Breast epithelium (tissue), 4 donors: ENCODE measurements around the gene PIGT. TPM values are rescaled to one million over a fixed set of nuclear protein-coding genes. Genes with fewer than 3 reads are reported as not detected.

Experiments used
- DNase-seq, 2 donors: peaks; one replicate each; pipeline ENCODE4 v3.0.0-alpha.2; 2019; ENCODE audit warnings: low spot score in 2 of 2
- H3K27ac ChIP-seq, 2 donors: fragments of 200-600 bp; sonication (generic) in 1 of 2; one replicate each; pipeline ENCODE4 v1.5.1; 2016 to 2019; ENCODE audit warnings: mild to moderate bottlenecking in 1 of 2
- H3K27me3 ChIP-seq, 2 donors: fragments of 200-600 bp; sonication (generic) in 1 of 2; one replicate each; pipeline versions ENCODE4 v1.5.1 to v1.6.0; 2017 to 2019; ENCODE audit warnings: control low read depth in 1 of 2, mild to moderate bottlenecking in 1 of 2
- H3K36me3 ChIP-seq: fragments of 200-600 bp; one replicate; pipeline ENCODE4 v1.5.1; 2019
- H3K4me1 ChIP-seq, 2 donors: fragments of 200-600 bp; sonication (generic); one replicate each; pipeline ENCODE4 v1.5.1; 2016 to 2019; ENCODE audit warnings: control low read depth in 1 of 2
- H3K4me3 ChIP-seq, 3 donors: fragments of 200-600 bp; sonication (generic); 1 replicate in 2 of 3; 2 replicates in 1 of 3; pipeline ENCODE4 v1.5.1; 2016 to 2019; ENCODE audit warnings: mild to moderate bottlenecking in 3 of 3, moderate library complexity in 2 of 3
- H3K9me3 ChIP-seq, 2 donors: fragments of 200-600 bp; sonication (generic) in 1 of 2; one replicate each; pipeline ENCODE4 v1.5.1; 2016 to 2019; ENCODE audit warnings: control low read depth in 1 of 2
- CTCF ChIP-seq, 3 donors: fragments of 450-650 bp; IDR thresholded peaks; one replicate each; pipeline ENCODE4 v1.5.1; 2016 to 2017; ENCODE audit warnings: antibody characterized with exemption in 3 of 3, mild to moderate bottlenecking in 3 of 3, moderate library complexity in 3 of 3
- POLR2A ChIP-seq: fragments of 450-650 bp; IDR thresholded peaks from one replicate; pipeline ENCODE4 v1.6.1; 2016; ENCODE audit warnings: antibody characterized with exemption, mild to moderate bottlenecking, moderate library complexity
- POLR2AphosphoS5 ChIP-seq, 3 donors: sonication (generic); formaldehyde crosslinking; IDR thresholded peaks; one replicate each; pipeline ENCODE4 v1.6.1; 2017; ENCODE audit warnings: antibody characterized with exemption in 3 of 3
- intact Hi-C: fragments of 100-400 bp; cut with DNase I; formaldehyde crosslinking; loops from one replicate; pipeline ENCODE4 v1.15.1; 2023; ENCODE audit warnings: low total_unique reads
- total RNA-seq, 3 donors: library from RNA; depleted of rRNA; stranded (reverse); fragments of >200 nt; gene quantifications; one replicate each; pipeline ENCODE4 v1.1.0, GENCODE V29; 2016

Gene PIGT
- total RNA-seq, 3 donors from 2014 or later: 74.1 to 103 (median 76.7) TPM

GRCh38 chr20:45419188-45420091 lies 3.5 kb downstream of the PIGT start:
- H3K27me3 ChIP-seq: no peaks in the 10 kb centered on the region
- DNase-seq: peak; percentile 79 to 85
- no peaks in the 10 kb centered on the region for H3K36me3 ChIP-seq
- peak overlapping the region; percentile 88 to 96 for H3K27ac ChIP-seq
- intact Hi-C loops: loop anchor here (5.0 to 10.0 kb wide), 2 partner anchors 45 to 697 kb away; partner anchors contain the start of gene TP53TG5
- H3K4me1 ChIP-seq: peaks cover 5 to 13% of the 10 kb centered on the region in 2 donors
- no peaks in the 10 kb centered on the region for H3K9me3 ChIP-seq
- peak overlapping the region in 1 of 3 donors; percentile 6 for H3K4me3 ChIP-seq
- peak; percentile 64 to 83 (median 70) for TF ChIP-seq POLR2AphosphoS5 (IDR thresholded peaks at IDR 0.05)
- TF ChIP-seq POLR2A: peak; percentile 30
- no peak for TF ChIP-seq CTCF (IDR thresholded peaks at IDR 0.05)

GRCh38 chr20:45420125-45420524 lies 4.2 kb downstream of the PIGT start:
- intact Hi-C loops: loop anchor here (10.0 kb wide), 1 partner anchor 45 kb away; the partner anchor contains the start of gene TP53TG5
- TF ChIP-seq POLR2AphosphoS5 (IDR thresholded peaks at IDR 0.05) (no peak), CTCF (IDR thresholded peaks at IDR 0.05) (no peak), POLR2A (no peak)
- DNase-seq: no peak
- H3K27me3 ChIP-seq: no peaks in the 10 kb centered on the region
- no peaks in the 10 kb centered on the region for H3K36me3 ChIP-seq
- peak overlapping the region in 1 of 3 donors; percentile 6 for H3K4me3 ChIP-seq
- H3K9me3 ChIP-seq: no peaks in the 10 kb centered on the region
- peaks cover 5 to 13% of the 10 kb centered on the region in 2 donors for H3K4me1 ChIP-seq
- H3K27ac ChIP-seq: peak overlapping the region; percentile 88 to 96

- intact Hi-C loops: loop anchor here (10.0 kb wide), 1 partner anchor 49 kb away; the partner anchor contains the start of gene TP53TG5
- no peak for DNase-seq
- no peak overlapping the region for H3K27ac ChIP-seq
- H3K4me3 ChIP-seq: no peak overlapping the region
- no peak for TF ChIP-seq CTCF (IDR thresholded peaks at IDR 0.05)
- no peak for TF ChIP-seq POLR2AphosphoS5 (IDR thresholded peaks at IDR 0.05)
- TF ChIP-seq POLR2A: no peak
- no peaks in the 10 kb centered on the region for H3K9me3 ChIP-seq
- no peaks in the 10 kb centered on the region for H3K27me3 ChIP-seq
- H3K36me3 ChIP-seq: no peaks in the 10 kb centered on the region
- H3K4me1 ChIP-seq: peaks cover 0 to 5% of the 10 kb centered on the region in 2 donors
These were observed 7.8 kb downstream of the PIGT start for GRCh38 chr20:45423700-45424099.

GRCh38 chr20:45425561-45425960 lies 9.6 kb downstream of the PIGT start:
- no peak overlapping the region for H3K4me3 ChIP-seq
- no peak for DNase-seq
- no peaks in the 10 kb centered on the region for H3K4me1 ChIP-seq
- H3K27ac ChIP-seq: no peak overlapping the region
- intact Hi-C loops: loop anchor here (10.0 kb wide), 1 partner anchor 51 kb away; the partner anchor contains the start of gene TP53TG5
- no peaks in the 10 kb centered on the region for H3K27me3 ChIP-seq
- no peaks in the 10 kb centered on the region for H3K36me3 ChIP-seq
- no peak for TF ChIP-seq CTCF (IDR thresholded peaks at IDR 0.05)
- no peak for TF ChIP-seq POLR2A
- TF ChIP-seq POLR2AphosphoS5 (IDR thresholded peaks at IDR 0.05): no peak
- no peaks in the 10 kb centered on the region for H3K9me3 ChIP-seq
